Heart left ventricle (tissue), 16 donors: Measurements from ENCODE around the gene SLC12A8. TPM values are rescaled to one million over a fixed set of nuclear protein-coding genes. Genes with fewer than 3 reads are reported as not detected.

ENCODE experiments used
- ATAC-seq, 4 donors: fragments of 200-7000 bp; cut with Tn5 transposase; one replicate each; pipeline ENCODE4 v1.9.1; 2020 to 2022; ENCODE audit warnings: moderate library complexity in 4 of 4, mild to moderate bottlenecking in 3 of 4, moderate number of reproducible peaks in 1 of 4
- DNase-seq, 5 donors: peaks; one replicate each; pipeline ENCODE4 v3.0.0-alpha.2; 2020
- H3K27ac ChIP-seq, 12 donors: fragments of 200-600 bp; sonication (generic) in 4 of 12; one replicate each; pipeline versions ENCODE4 v1.5.0 to v1.8.0; 2016 to 2022; ENCODE audit warnings: mild to moderate bottlenecking in 2 of 12
- H3K27me3 ChIP-seq, 9 donors: fragments of 200-600 bp; sonication (generic) in 2 of 9; one replicate each; pipeline versions ENCODE4 v1.5.1 to v1.8.0; 2016 to 2022; ENCODE audit warnings: mild to moderate bottlenecking in 3 of 9
- H3K36me3 ChIP-seq, 9 donors: fragments of 200-600 bp; sonication (generic) in 2 of 9; one replicate each; pipeline versions ENCODE4 v1.5.0 to v1.8.0; 2018 to 2022; ENCODE audit warnings: mild to moderate bottlenecking in 2 of 9
- H3K4me1 ChIP-seq, 12 donors: fragments of 200-600 bp; sonication (generic) in 4 of 12; one replicate each; pipeline versions ENCODE4 v1.5.0 to v1.8.0; 2016 to 2022; ENCODE audit warnings: mild to moderate bottlenecking in 3 of 12
- H3K4me3 ChIP-seq, 12 donors: fragments of 200-600 bp; sonication (generic) in 4 of 12; one replicate each; pipeline versions ENCODE4 v1.5.0 to v1.8.0; 2017 to 2022; ENCODE audit warnings: mild to moderate bottlenecking in 9 of 12, moderate library complexity in 4 of 12
- H3K9me3 ChIP-seq, 12 donors: fragments of 200-600 bp; sonication (generic) in 4 of 12; one replicate each; pipeline versions ENCODE4 v1.5.0 to v1.8.0; 2016 to 2022; ENCODE audit warnings: mild to moderate bottlenecking in 1 of 12
- POLR2A ChIP-seq, 2 donors: fragments of 450-650 bp; IDR thresholded peaks; one replicate each; pipeline ENCODE4 v1.6.1; 2017; ENCODE audit warnings: antibody characterized with exemption in 2 of 2, mild to moderate bottlenecking in 2 of 2, moderate library complexity in 2 of 2
- WGBS, 4 donors: extraction: QIAGEN DNeasy Blood & Tissue Kit in 2 of 4; methylation state at CpG; one replicate each; pipeline versions ENCODE4 v1.1.5 to v1.1.7; 2013 to 2018; 5-methylcytosine and 5-hydroxymethylcytosine counted together
- intact Hi-C, 10 donors: fragments of 100-400 bp; cut with DNase I; formaldehyde crosslinking; loops; one replicate each; pipeline versions ENCODE4 v1.11.1 to v1.14.2; 2022
- polyA plus RNA-seq, 2 donors: library from polyadenylated mRNA; stranded (reverse); fragments of 200-250 nt; gene quantifications; one replicate each; pipeline ENCODE4 v1.2.3, GENCODE V29; 2013
- total RNA-seq, 9 donors: library from RNA; depleted of rRNA in 2 of 9; stranded (reverse); fragments of >200 nt in 2 of 9; fragmentation: NEBNext Ultra II Directional in 3 of 9; extraction: Animal tissue kit (Norgen Biotek cat#: 25700) in 3 of 9; gene quantifications; one replicate each; pipeline versions ENCODE4 v1.1.0 to v1.2.4, GENCODE V29; 2016 to 2023
- TF ChIP-seq, protein P1 (sequence below), 12 donors: fragments of 200-600 bp; sonication (generic) in 4 of 12; IDR thresholded peaks; one replicate each; pipeline versions ENCODE4 v1.5.0 to v1.8.0; 2018 to 2022; ENCODE audit warnings: antibody characterized with exemption in 12 of 12, mild to moderate bottlenecking in 5 of 12
- donor health status: ischemic (EF 13 %, LVEDD 7.1; RV severe dilation, severe dysfunction).
- donor health status: healthy with polysubstance abuse.
- donor health status: DM: no; HTN: yes; CAD: no.
- donor health status: DM: no; HTN: no; CAD: no.
- donor health status: ischemic (EF 25% LVEDD 6.9; RV normal size, moderate dysfunction).
- donor health status: ischemic (EF 25% LVEDD 5.7; RV mildly dilated, moderate dysfunction).
- donor health status: healthy.
- donor health status: DM: yes; HTN: yes; CAD: no.
- donor health status: ischemic (EF 35%, LVEDD 5.7; RV mildly dilated, moderate dysfunction).
- donor health status: nonischemic (EF 11% LVEDD 7.7; RV severe dilation, severe dysfunction).
- donor health status: DM: yes; HTN: yes; CAD: no.
- donor health status: PGD.
- donor health status: ischemic (EF 29% LVEDD 5.4; RV normal size, mild dysfunction).
- donor health status: nonischemic (EF 23%, LVEDD 6.1; RV moderate dilation, normal function).

The SLC12A8 gene
- total and polyA plus RNA-seq, 11 donors, result 0.09 to 1.9 (median 0.68) TPM; not detected in 3

DNA sequence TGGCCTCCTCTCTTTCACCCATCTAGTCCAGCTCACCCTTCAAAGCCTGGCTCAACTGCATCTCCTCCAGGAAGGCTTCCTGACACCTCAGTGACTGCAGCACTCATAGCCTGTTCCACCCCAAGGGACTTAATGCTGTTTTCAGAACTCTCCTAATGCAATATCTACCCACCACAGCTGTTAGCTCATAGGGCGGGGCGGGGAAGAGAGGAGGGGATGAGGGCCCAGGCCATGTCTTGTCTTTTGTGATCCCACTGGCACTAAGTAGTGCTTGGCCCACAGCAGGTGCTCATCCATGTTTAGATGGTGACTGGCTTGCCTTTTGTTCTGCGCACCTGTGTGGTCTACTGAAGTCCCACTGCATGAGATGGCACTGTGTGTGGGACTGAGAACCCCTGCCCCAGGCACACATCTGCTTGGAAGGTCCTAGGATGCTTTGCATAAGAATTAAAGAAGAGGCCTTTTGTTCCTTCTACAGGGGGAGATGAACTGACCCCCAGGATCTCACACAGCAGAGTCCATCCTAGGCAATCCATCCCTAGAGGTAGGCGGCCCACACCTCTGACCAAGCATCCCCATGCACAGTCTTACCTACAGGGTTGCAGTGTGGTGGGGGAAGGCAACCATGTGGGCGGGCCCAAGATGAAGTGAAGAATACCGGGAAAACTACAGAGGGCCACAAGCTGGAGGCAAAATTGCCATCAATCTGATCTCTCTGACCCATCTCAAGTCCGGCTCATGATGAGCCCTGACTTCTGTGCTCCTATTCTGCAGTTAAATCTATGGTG lies 23.0 kb downstream of the SLC12A8 start:
- TF ChIP-seq, protein P1, sequence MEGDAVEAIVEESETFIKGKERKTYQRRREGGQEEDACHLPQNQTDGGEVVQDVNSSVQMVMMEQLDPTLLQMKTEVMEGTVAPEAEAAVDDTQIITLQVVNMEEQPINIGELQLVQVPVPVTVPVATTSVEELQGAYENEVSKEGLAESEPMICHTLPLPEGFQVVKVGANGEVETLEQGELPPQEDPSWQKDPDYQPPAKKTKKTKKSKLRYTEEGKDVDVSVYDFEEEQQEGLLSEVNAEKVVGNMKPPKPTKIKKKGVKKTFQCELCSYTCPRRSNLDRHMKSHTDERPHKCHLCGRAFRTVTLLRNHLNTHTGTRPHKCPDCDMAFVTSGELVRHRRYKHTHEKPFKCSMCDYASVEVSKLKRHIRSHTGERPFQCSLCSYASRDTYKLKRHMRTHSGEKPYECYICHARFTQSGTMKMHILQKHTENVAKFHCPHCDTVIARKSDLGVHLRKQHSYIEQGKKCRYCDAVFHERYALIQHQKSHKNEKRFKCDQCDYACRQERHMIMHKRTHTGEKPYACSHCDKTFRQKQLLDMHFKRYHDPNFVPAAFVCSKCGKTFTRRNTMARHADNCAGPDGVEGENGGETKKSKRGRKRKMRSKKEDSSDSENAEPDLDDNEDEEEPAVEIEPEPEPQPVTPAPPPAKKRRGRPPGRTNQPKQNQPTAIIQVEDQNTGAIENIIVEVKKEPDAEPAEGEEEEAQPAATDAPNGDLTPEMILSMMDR (IDR thresholded peaks at IDR 0.05), result no peak
- no peak for TF ChIP-seq POLR2A (IDR thresholded peaks at IDR 0.05)
- H3K9me3 ChIP-seq, result no peaks in the 10 kb centered on the region
- DNase-seq (no peak), ATAC-seq (no peak)
- peaks cover 0 to 4% (median 0%) of the 10 kb centered on the region in 12 donors for H3K4me1 ChIP-seq
- H3K27ac ChIP-seq, result no peak overlapping the region
- intact Hi-C loops, result loop anchor here in 2 of 10 donors (10.0 kb wide), 1 partner anchor 245 kb away; no protein-coding TSS in a partner anchor
- 93 to 100% (median 95%) methylated on average over 5 to 7 of the region's 7 CpGs for WGBS, 4 donors
- no peak overlapping the region for H3K4me3 ChIP-seq
- no peaks in the 10 kb centered on the region for H3K27me3 ChIP-seq
- no peaks in the 10 kb centered on the region for H3K36me3 ChIP-seq

DNA sequence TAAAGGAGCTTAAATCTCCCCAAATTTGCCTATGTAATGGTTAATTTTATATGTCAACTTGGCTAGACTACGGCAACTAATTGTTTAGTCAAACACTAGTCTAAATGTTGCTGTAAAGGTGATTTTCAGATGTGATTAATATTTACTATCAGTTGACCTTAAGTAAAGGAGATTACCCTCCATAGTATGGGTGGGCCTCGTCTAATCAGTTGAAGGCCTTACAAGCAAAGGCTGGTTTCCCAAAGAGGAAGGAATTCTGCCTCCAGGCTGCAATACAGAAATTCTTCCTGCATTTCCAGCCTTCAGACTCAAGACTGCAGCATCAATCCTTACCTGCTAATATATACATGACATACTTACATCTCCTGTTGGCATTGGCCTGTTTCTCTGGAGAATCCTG lies 23.6 kb downstream of the SLC12A8 start:
- TF ChIP-seq, protein P1 (IDR thresholded peaks at IDR 0.05), result no peak
- TF ChIP-seq POLR2A (IDR thresholded peaks at IDR 0.05), result no peak

DNA sequence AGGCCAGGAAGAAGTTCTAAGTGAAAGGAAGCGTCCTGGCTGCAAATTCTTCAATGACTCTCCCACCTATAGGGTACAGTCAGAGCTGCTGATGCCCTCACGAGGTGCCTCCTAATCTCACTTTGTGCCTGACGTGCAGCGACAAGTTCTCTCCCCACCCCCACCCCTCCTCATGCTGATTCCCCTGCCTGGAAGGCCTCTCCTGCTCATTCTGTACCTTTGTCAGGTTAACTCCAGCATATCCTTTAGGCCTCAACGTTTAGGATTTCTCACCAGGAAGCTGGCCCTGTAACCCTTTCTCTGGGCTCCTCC lies 25.0 kb downstream of the SLC12A8 start:
- TF ChIP-seq POLR2A (IDR thresholded peaks at IDR 0.05), result no peak
- no peak for ATAC-seq
- peaks cover 0 to 4% (median 0%) of the 10 kb centered on the region in 12 donors for H3K4me1 ChIP-seq
- no peaks in the 10 kb centered on the region for H3K27me3 ChIP-seq
- H3K4me3 ChIP-seq, result no peak overlapping the region
- no peaks in the 10 kb centered on the region for H3K9me3 ChIP-seq
- no peak for DNase-seq
- no peak overlapping the region for H3K27ac ChIP-seq
- intact Hi-C loops, result loop anchor here in 1 of 10 donors (10.0 kb wide), 1 partner anchor 247 kb away; no protein-coding TSS in a partner anchor
- no peaks in the 10 kb centered on the region for H3K36me3 ChIP-seq
- WGBS, 4 donors, result 56 to 71% (median 64%) methylated on average over 5 of the region's 5 CpGs

More for the DNA sequence above, 23.6 kb downstream of the SLC12A8 start:
- intact Hi-C loops, result loop anchor here in 1 of 10 donors (10.0 kb wide), 1 partner anchor 246 kb away; no protein-coding TSS in a partner anchor
- WGBS, 4 donors, result 93 to 100% (median 99%) methylated on average over 2 of the region's 2 CpGs
- no peak overlapping the region for H3K27ac ChIP-seq
- ATAC-seq (no peak), DNase-seq (no peak)
- no peaks in the 10 kb centered on the region for H3K9me3 ChIP-seq
- peaks cover 0 to 4% (median 0%) of the 10 kb centered on the region in 12 donors for H3K4me1 ChIP-seq
- no peak overlapping the region for H3K4me3 ChIP-seq
- H3K36me3 ChIP-seq, result no peaks in the 10 kb centered on the region
- H3K27me3 ChIP-seq, result no peaks in the 10 kb centered on the region

DNA sequence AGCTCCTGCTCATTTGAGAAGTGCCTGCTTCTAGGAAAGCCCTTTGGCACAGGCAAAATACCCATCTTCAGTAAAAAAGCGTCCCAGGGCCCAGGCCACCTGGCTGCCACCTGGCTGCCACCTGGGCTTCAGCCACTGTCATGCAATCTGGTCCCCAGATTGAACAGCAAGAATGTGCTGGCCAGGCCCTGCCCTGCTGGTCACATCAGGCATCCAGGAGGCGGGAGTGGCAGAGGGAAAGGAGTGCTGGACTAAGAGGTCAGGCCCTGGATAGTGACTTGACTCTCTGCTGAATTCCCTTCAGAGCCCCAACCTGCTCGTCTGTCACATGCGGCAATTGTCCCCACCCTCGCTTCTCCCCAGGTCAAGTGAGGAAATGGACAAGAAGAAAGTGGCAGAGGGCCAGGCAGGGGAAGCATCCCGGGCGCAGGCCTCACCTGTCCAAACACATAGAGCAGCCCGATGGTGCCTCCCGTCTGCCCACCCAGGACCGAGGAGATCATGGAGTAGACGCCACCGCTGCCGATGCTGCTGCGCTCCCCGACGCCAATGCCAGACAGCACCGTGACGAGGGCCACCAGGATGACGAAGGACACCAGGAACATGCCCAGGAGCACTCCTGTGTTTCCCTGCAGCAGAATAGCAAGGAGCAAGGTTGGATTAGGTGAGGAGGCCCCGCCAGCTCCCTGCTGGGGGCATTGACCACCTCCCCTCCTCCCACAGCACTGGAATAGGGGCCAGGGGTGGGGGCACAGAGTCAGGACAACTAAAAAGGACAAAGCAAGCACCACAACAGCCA lies 25.5 kb downstream of the SLC12A8 start:
- intact Hi-C loops, result loop anchor here in 1 of 10 donors (10.0 kb wide), 1 partner anchor 248 kb away; no protein-coding TSS in a partner anchor
- no peak for ATAC-seq
- Histone ChIP-seq H3K9me3 (no peaks in the 10 kb centered on the region), H3K27ac (no peak overlapping the region), H3K36me3 (no peaks in the 10 kb centered on the region), H3K4me3 (no peak overlapping the region), H3K27me3 (no peaks in the 10 kb centered on the region), H3K4me1 (peaks cover 0 to 4% (median 0%) of the 10 kb centered on the region in 12 donors)
- 94 to 96% (median 94%) methylated on average over 20 of the region's 20 CpGs for WGBS, 4 donors
- TF ChIP-seq, protein P1 (IDR thresholded peaks at IDR 0.05), result no peak
- TF ChIP-seq POLR2A (IDR thresholded peaks at IDR 0.05), result no peak
- DNase-seq, result no peak
